H7 (cell line): ENCODE results near the gene ERV3-1. TPM values are rescaled to one million over a fixed set of nuclear protein-coding genes. Genes with fewer than 3 reads are reported as not detected.
"Not testable (repeated sequence)": the region's sequence is repeated elsewhere in the genome, so short reads cannot be mapped to it uniquely, and the experiment has no call there.

Source experiments
- DNase-seq: peaks from one replicate; pipeline ENCODE4 v3.0.0; 2012
- H3K27me3 ChIP-seq: 2 replicates; pipeline ENCODE4 v1.6.0; 2011; ENCODE audit warnings: mild to moderate bottlenecking, low read length; ENCODE audit not compliant: control insufficient read depth, insufficient read depth
- H3K36me3 ChIP-seq: replicated peaks from 2 replicates; pipeline ENCODE4 v1.5.1; 2011; ENCODE audit warnings: low read length; ENCODE audit not compliant: control insufficient read depth, insufficient read depth
- H3K4me3 ChIP-seq: 2 replicates; pipeline ENCODE4 v1.5.1; 2011; ENCODE audit warnings: low read depth, mild to moderate bottlenecking, control low read depth, low read length, moderate library complexity; ENCODE audit not compliant: insufficient read depth
- total RNA-seq: library from RNA; depleted of rRNA; stranded (reverse); fragments of >200 nt; shearing (Covaris generic); gene quantifications from 2 replicates; pipeline ENCODE4 v1.2.3, GENCODE V29; 2014

Gene ERV3-1
- total RNA-seq, 1 experiment from 2014 or later: 5.0 TPM

DNA sequence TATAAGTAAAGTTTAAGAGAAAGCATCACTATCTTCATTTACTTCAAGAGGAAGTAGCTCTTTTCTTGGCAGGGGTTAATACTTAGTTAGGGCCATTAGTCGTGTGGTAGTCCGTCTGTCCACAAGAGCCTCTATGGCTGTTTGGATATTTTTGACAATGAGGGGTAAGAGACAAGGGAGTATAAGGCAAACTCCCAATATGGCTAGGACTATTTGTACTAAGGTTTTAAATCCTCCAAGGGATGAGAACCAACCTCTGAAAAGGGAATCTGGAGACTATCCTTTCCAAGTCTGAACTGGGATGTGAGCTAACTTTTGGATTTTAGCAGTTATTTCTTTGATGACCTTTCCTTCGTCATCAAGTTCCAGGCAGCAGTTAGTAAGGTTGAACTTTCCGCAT, 15.6 kb downstream of the ERV3-1 start, which contains the start of gene ZNF117:
ZNF117 (minus strand) TSS at position 101 of the 400 bp plus-strand sequence.
- Histone ChIP-seq H3K27me3 (no peaks in the 10 kb centered on the region), H3K4me3 (no peak within 1 kb of the TSS), H3K36me3 (no peaks in the 10 kb centered on the region)
- no peak for DNase-seq

- no peaks in the 10 kb centered on the region for H3K36me3 ChIP-seq
- no peak for DNase-seq
- H3K4me3 ChIP-seq: no peak overlapping the region
- no peaks in the 10 kb centered on the region for H3K27me3 ChIP-seq
Observed at GRCh38 chr7:64990216-64990615, 16.3 kb downstream of the ERV3-1 start.

DNA sequence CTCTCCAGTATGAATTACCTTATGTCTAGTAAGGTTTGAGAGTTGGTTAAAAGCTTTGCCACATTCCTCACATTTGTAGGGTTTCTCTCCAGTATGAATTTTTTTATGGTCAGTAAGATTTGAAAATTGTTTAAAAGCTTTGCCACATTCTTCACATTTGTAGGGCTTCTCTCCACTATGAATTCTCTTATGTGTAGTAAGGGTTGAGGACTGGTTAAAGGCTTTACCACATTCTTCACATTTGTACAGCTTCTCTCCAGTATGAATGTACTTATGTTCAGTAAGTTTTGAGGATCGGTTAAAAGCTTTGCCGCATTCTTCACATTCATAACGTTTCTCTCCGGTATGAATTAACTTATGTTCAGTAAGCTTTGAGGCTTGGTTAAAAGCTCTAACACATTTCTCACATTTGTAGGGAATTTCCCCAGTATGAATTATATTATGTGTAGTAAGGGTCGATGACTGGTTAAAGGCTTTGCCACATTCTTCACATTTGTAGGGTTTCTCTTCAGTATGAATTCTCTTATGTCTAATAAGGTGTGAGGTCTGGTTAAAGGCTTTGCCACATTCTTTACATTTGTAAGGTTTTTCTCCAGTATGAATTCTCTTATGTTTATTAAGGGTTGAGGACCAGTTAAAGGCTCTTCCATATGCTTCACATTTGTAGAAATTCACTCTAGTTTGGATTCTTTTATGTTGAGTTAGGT, 27.8 kb downstream of the ERV3-1 start:
- H3K36me3 ChIP-seq: peaks cover 2% of the 10 kb centered on the region

GRCh38 chr7:64965594-64965993, 40.9 kb downstream of the ERV3-1 start:
- H3K4me3 ChIP-seq: no peak overlapping the region
- H3K36me3 ChIP-seq: no peaks in the 10 kb centered on the region
- no peak for DNase-seq
- H3K27me3 ChIP-seq: no peaks in the 10 kb centered on the region

More for the DNA sequence above, 27.8 kb downstream of the ERV3-1 start:
- Histone ChIP-seq H3K27me3 (no peaks in the 10 kb centered on the region), H3K4me3 (no peak overlapping the region)
- no peak for DNase-seq

- no peak overlapping the region for H3K4me3 ChIP-seq
- H3K27me3 ChIP-seq: no peaks in the 10 kb centered on the region
- no peaks in the 10 kb centered on the region for H3K36me3 ChIP-seq
- DNase-seq: no peak
Observed at GRCh38 chr7:64959072-64959747, 47.3 kb downstream of the ERV3-1 start.

GRCh38 chr7:64951250-64951848, 55.1 kb downstream of the ERV3-1 start:
- Histone ChIP-seq H3K27me3 (peaks cover 12% of the 10 kb centered on the region), H3K36me3 (no peaks in the 10 kb centered on the region), H3K4me3 (no peak overlapping the region)
- peak; percentile 53 for DNase-seq

GRCh38 chr7:64950673-64951072, 55.8 kb downstream of the ERV3-1 start:
- peaks cover 12% of the 10 kb centered on the region for H3K27me3 ChIP-seq
- not testable (repeated sequence) for H3K4me3 ChIP-seq, DNase-seq, H3K36me3 ChIP-seq

DNA sequence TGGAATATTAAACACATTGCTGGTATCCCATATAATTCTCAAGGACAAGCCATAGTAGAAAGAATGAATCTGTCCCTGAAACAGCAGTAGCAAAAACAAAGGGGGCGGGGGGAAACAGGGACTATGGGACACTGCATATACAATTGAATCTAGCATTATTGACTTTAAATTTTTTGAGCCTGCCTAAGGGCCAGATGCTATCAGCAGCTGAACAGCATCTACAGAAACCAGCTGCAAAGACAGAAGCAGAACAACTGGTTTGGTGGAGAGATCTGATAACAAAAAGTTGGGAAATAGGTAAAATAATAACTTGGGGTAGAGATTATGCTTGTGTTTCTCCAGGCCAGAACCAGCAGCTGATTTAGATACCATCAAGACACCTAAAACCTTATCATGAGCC, 57.7 kb downstream of the ERV3-1 start:
- peaks cover 12% of the 10 kb centered on the region for H3K27me3 ChIP-seq
- H3K36me3 ChIP-seq, H3K4me3 ChIP-seq, DNase-seq: not testable (repeated sequence)

DNA sequence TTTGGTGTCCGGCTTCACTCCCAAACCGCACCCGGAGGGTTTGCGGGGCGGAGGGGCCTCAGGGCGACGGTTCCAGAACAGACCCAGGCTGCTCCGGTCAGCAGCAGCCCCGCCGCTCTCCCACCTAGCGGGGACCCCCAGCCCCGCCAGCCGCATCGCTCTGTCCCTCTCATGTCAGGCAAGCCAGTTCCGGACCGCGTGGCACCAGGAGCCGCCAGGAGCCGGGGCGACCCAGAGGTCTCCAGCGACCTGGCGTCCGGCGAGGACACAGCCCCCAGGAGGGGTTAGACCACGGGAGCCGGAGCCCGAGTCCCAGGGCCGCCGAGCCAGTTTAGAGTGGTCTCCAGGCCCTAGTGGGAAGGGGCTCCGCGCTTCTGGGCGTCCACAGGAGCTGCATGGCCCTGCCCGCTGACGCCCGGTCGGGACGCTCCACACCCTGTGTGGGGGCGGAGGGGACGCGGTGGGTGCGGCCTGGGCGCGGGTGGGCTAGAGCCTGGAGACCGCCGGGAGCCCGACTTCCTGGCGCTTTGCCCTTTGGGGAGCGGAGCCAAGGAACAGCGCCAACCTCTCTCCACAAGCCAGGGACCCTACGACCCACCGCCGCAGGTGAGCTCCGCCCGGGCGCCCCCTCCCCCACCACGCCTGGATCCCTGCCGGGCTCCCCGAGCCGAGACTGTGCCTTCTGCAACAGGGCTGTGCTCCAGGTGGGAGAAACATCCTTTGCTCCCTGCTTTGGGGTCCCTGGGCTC, 59.1 kb downstream of the ERV3-1 start:
- peak; percentile 72 for DNase-seq
- Histone ChIP-seq H3K4me3 (peak overlapping the region; percentile 50; the same call in 1 of the 2 replicates), H3K36me3 (no peaks in the 10 kb centered on the region), H3K27me3 (peaks cover 12% of the 10 kb centered on the region)

DNA sequence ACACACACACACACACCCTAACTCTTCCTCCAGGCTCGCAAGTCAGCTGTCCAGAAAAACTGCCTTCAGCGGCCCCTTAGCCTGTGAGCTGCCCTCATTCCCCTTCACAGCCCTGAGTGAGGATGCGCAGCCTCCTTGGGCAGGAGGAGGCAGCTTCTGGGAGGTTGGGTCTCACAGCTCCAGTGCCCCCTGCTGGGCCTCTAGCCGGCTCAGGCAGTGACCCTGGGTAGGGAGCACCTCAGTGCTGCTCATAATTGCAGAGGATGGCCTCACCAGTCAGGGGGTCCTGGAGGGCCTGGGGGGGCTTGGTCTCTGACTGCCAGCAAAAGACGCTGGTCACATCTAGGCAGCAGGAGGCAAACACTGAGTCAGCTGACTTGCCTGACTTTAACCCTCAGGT, 59.7 kb downstream of the ERV3-1 start:
- DNase-seq: peak; percentile 66
- Histone ChIP-seq H3K36me3 (no peaks in the 10 kb centered on the region), H3K27me3 (peaks cover 12% of the 10 kb centered on the region), H3K4me3 (peak overlapping the region; percentile 50; the same call in 1 of the 2 replicates)

GRCh38 chr7:64945503-64946175, 60.8 kb downstream of the ERV3-1 start:
- H3K4me3 ChIP-seq: no peak overlapping the region
- H3K36me3 ChIP-seq: no peaks in the 10 kb centered on the region
- DNase-seq: no peak
- H3K27me3 ChIP-seq: peaks cover 12% of the 10 kb centered on the region

- H3K36me3 ChIP-seq, DNase-seq, H3K4me3 ChIP-seq: not testable (repeated sequence)
- H3K27me3 ChIP-seq: peaks cover 12% of the 10 kb centered on the region
Observed at GRCh38 chr7:64944667-64945502, 61.6 kb downstream of the ERV3-1 start.
